Activated T-cell treated with anti-CD3 and anti-CD28 coated beads, Interleukin-2, amount 50 U/mL, for 72 hours (primary cell): Measurements from ENCODE around the gene SIRT5. TPM values are rescaled to one million over a fixed set of nuclear protein-coding genes. Genes with fewer than 3 reads are reported as not detected.

Experiments used
- ATAC-seq, 2 donors: fragments of 150-1000 bp; cut with Tn5 transposase; replicated peaks in 1 of 2; 2 replicates each; pipeline ENCODE4 v1.10.0; 2021; ENCODE audit warnings: moderate library complexity in 2 of 2, mild to moderate bottlenecking in 1 of 2
- DNase-seq, 2 donors: peaks; one replicate each; pipeline ENCODE4 v3.0.0; 2021 to 2022; ENCODE audit warnings: mixed read lengths in 1 of 2
- H3K27ac Mint-ChIP-seq: one replicate; pipeline ENCODE4 v1.8.0; 2022; ENCODE audit warnings: mild to moderate bottlenecking, moderate library complexity, mixed read lengths
- H3K27me3 Mint-ChIP-seq: one replicate; pipeline ENCODE4 v1.8.0; 2022; ENCODE audit warnings: low read depth, mixed read lengths
- H3K36me3 Mint-ChIP-seq, 2 donors: one replicate each; pipeline ENCODE4 v1.8.0; 2022; ENCODE audit warnings: mixed read lengths in 2 of 2, mild to moderate bottlenecking in 1 of 2; ENCODE audit not compliant: insufficient read depth in 2 of 2
- H3K4me1 Mint-ChIP-seq: one replicate; pipeline ENCODE4 v1.8.0; 2022; ENCODE audit warnings: low read depth, mixed read lengths
- H3K4me3 Mint-ChIP-seq, 2 donors: one replicate each; pipeline ENCODE4 v1.8.0; 2022; ENCODE audit warnings: mild to moderate bottlenecking in 2 of 2, mixed read lengths in 2 of 2, moderate library complexity in 2 of 2
- H3K9me3 Mint-ChIP-seq, 2 donors: one replicate each; pipeline ENCODE4 v1.8.0; 2022; ENCODE audit warnings: mixed read lengths in 2 of 2
- total RNA-seq, 2 donors: library from RNA; stranded (reverse); gene quantifications; one replicate each; pipeline ENCODE4 v1.2.3, GENCODE V29; 2022

SIRT5 gene
- total RNA-seq, 2 donors from 2014 or later, result 12.2 to 14.3 TPM

- Mint-ChIP-seq H3K4me1 (no peaks in the 10 kb centered on the region), H3K27ac (no peak overlapping the region), H3K36me3 (peaks cover 0 to 5% of the 10 kb centered on the region in 2 donors), H3K27me3 (no peaks in the 10 kb centered on the region), H3K4me3 (no peak overlapping the region), H3K9me3 (no peaks in the 10 kb centered on the region)
- ATAC-seq, result no peak
- DNase-seq, result no peak
Measured at GRCh38 chr6:13604546-13605416, 30.4 kb downstream of the SIRT5 start.

GRCh38 chr6:13605634-13606033 lies 31.2 kb downstream of the SIRT5 start:
- no peak overlapping the region for H3K4me3 Mint-ChIP-seq
- DNase-seq (no peak), ATAC-seq (no peak)
- no peak overlapping the region for H3K27ac Mint-ChIP-seq
- no peaks in the 10 kb centered on the region for H3K4me1 Mint-ChIP-seq
- no peaks in the 10 kb centered on the region for H3K27me3 Mint-ChIP-seq
- H3K36me3 Mint-ChIP-seq, result peaks cover 0 to 5% of the 10 kb centered on the region in 2 donors
- no peaks in the 10 kb centered on the region for H3K9me3 Mint-ChIP-seq

- H3K36me3 Mint-ChIP-seq, result peaks cover 5 to 6% of the 10 kb centered on the region in 2 donors
- ATAC-seq (no peak), DNase-seq (no peak)
- H3K27ac Mint-ChIP-seq, result peak overlapping the region; percentile 92
- H3K4me3 Mint-ChIP-seq, result peak overlapping the region; percentile 14 to 81
- no peaks in the 10 kb centered on the region for H3K9me3 Mint-ChIP-seq
- peaks cover 27% of the 10 kb centered on the region for H3K4me1 Mint-ChIP-seq
- H3K27me3 Mint-ChIP-seq, result no peaks in the 10 kb centered on the region
Measured at GRCh38 chr6:13611715-13612114, 37.3 kb downstream of the SIRT5 start.

GRCh38 chr6:13613029-13613594 lies 38.7 kb downstream of the SIRT5 start:
- ATAC-seq (no peak), DNase-seq (no peak)
- Mint-ChIP-seq H3K4me3 (peak overlapping the region; percentile 98), H3K36me3 (peaks cover 8 to 12% of the 10 kb centered on the region in 2 donors), H3K9me3 (no peaks in the 10 kb centered on the region), H3K4me1 (peaks cover 39% of the 10 kb centered on the region), H3K27ac (no peak overlapping the region), H3K27me3 (no peaks in the 10 kb centered on the region)

GRCh38 chr6:13614126-13614925 lies 39.9 kb downstream of the SIRT5 start:
- peaks cover 39% of the 10 kb centered on the region for H3K4me1 Mint-ChIP-seq
- no peaks in the 10 kb centered on the region for H3K9me3 Mint-ChIP-seq
- H3K27me3 Mint-ChIP-seq, result no peaks in the 10 kb centered on the region
- peak; percentile 33 to 48 for DNase-seq
- peaks cover 8 to 19% of the 10 kb centered on the region in 2 donors for H3K36me3 Mint-ChIP-seq
- H3K27ac Mint-ChIP-seq, result peak overlapping the region; percentile 96
- peak; percentile 22 to 25 for ATAC-seq
- H3K4me3 Mint-ChIP-seq, result peak overlapping the region; percentile 98

- ATAC-seq (peak; percentile 94 to 95), DNase-seq (peak; percentile 99)
- Mint-ChIP-seq H3K27me3 (no peaks in the 10 kb centered on the region), H3K36me3 (peaks cover 8 to 21% of the 10 kb centered on the region in 2 donors), H3K9me3 (no peaks in the 10 kb centered on the region), H3K4me1 (peaks cover 39% of the 10 kb centered on the region), H3K27ac (peak within 1 kb of the TSS; percentile 96), H3K4me3 (peak within 1 kb of the TSS; percentile 98)
Measured at GRCh38 chr6:13614926-13615791, 40.8 kb downstream of the SIRT5 start, which contains the start of gene NOL7. TSS of gene NOL7 (plus strand) at chr6:13615335. CDS start at chr6:13615359, 24 bp downstream.

- peaks cover 8 to 21% of the 10 kb centered on the region in 2 donors for H3K36me3 Mint-ChIP-seq
- DNase-seq (peak; percentile 63 to 64), ATAC-seq (peak; percentile 37 to 47)
- peaks cover 39% of the 10 kb centered on the region for H3K4me1 Mint-ChIP-seq
- no peaks in the 10 kb centered on the region for H3K9me3 Mint-ChIP-seq
- H3K4me3 Mint-ChIP-seq, result peak overlapping the region; percentile 98
- H3K27ac Mint-ChIP-seq, result peak overlapping the region; percentile 96
- no peaks in the 10 kb centered on the region for H3K27me3 Mint-ChIP-seq
Measured at GRCh38 chr6:13615792-13616120, 41.4 kb downstream of the SIRT5 start.

- DNase-seq (no peak), ATAC-seq (no peak)
- Mint-ChIP-seq H3K9me3 (no peaks in the 10 kb centered on the region), H3K36me3 (peaks cover 8 to 22% of the 10 kb centered on the region in 2 donors), H3K4me1 (peaks cover 32% of the 10 kb centered on the region), H3K27me3 (no peaks in the 10 kb centered on the region), H3K4me3 (peak overlapping the region; percentile 98), H3K27ac (peak overlapping the region; percentile 96)
Measured at GRCh38 chr6:13617066-13617465, 42.7 kb downstream of the SIRT5 start.

GRCh38 chr6:13624871-13625288 lies 50.5 kb downstream of the SIRT5 start:
- peak; percentile 58 to 82 for ATAC-seq
- Mint-ChIP-seq H3K9me3 (no peaks in the 10 kb centered on the region), H3K27ac (peak overlapping the region; percentile 17), H3K4me1 (peaks cover 12% of the 10 kb centered on the region), H3K36me3 (peaks cover 6 to 22% of the 10 kb centered on the region in 2 donors), H3K27me3 (no peaks in the 10 kb centered on the region), H3K4me3 (no peak overlapping the region)
- peak; percentile 14 to 20 for DNase-seq

GRCh38 chr6:13629459-13630116 lies 55.2 kb downstream of the SIRT5 start:
- peak overlapping the region; percentile 43 for H3K27ac Mint-ChIP-seq
- DNase-seq, result no peak
- H3K4me1 Mint-ChIP-seq, result peaks cover 23% of the 10 kb centered on the region
- peaks cover 9 to 26% of the 10 kb centered on the region in 2 donors for H3K36me3 Mint-ChIP-seq
- no peak for ATAC-seq
- H3K9me3 Mint-ChIP-seq, result no peaks in the 10 kb centered on the region
- peak overlapping the region in 1 of 2 donors; percentile 2 for H3K4me3 Mint-ChIP-seq
- no peaks in the 10 kb centered on the region for H3K27me3 Mint-ChIP-seq

GRCh38 chr6:13630499-13630898 lies 56.1 kb downstream of the SIRT5 start:
- H3K9me3 Mint-ChIP-seq, result no peaks in the 10 kb centered on the region
- no peak overlapping the region for H3K4me3 Mint-ChIP-seq
- H3K27me3 Mint-ChIP-seq, result no peaks in the 10 kb centered on the region
- peaks cover 17% of the 10 kb centered on the region for H3K4me1 Mint-ChIP-seq
- peaks cover 9 to 23% of the 10 kb centered on the region in 2 donors for H3K36me3 Mint-ChIP-seq
- no peak overlapping the region for H3K27ac Mint-ChIP-seq
- ATAC-seq, result no peak
- no peak for DNase-seq

- Mint-ChIP-seq H3K4me3 (no peak overlapping the region), H3K4me1 (peaks cover 42% of the 10 kb centered on the region), H3K27me3 (no peaks in the 10 kb centered on the region), H3K36me3 (peaks cover 9 to 25% of the 10 kb centered on the region in 2 donors), H3K27ac (no peak overlapping the region), H3K9me3 (no peaks in the 10 kb centered on the region)
- ATAC-seq (no peak), DNase-seq (no peak)
Measured at GRCh38 chr6:13633343-13633742, 58.9 kb downstream of the SIRT5 start.
